GM11168 (cell line): ENCODE measurements around the gene PSMB2.
"Not testable (repeated sequence)": the region's sequence is repeated elsewhere in the genome, so short reads cannot be mapped to it uniquely, and the experiment has no call there.

Source experiments
- in situ Hi-C: fragments of 300-500 bp; cut with MboI; formaldehyde crosslinking; loops from one replicate; pipeline ENCODE4 v1.12.0; 2022; ENCODE audit warnings: low sequenced_read_pairs; ENCODE audit not compliant: unreplicated experiment

PSMB2 gene

GRCh38 chr1:35641233-35641866 lies at the start of gene PSMB2:
Gene PSMB2, minus strand, starts transcription at chr1:35641526. Its CDS starts 94 bp downstream, at chr1:35641432.
- in situ Hi-C loops, result no loop called here

DNA sequence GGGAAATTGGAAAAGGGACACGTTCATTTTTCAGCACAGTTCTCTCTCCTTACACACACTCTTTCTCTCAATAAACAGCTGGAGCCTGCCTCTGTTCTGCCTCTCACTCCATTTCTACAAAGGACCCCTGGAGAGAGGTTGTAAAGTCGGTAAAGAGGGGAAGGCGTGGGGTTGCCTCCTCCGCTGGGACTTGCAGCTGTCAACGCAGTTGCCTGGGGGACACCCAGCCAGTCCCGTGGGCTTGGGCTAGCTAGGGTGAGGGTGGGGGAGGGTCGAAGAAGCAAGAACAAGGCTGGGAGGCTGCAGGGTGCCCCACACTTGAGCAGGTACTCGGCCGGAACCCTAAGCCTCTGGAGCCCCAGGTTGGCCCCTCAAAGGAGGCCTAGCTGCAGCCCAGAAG lies 49.8 kb upstream of the PSMB2 start:
- in situ Hi-C loops, result no loop called here

DNA sequence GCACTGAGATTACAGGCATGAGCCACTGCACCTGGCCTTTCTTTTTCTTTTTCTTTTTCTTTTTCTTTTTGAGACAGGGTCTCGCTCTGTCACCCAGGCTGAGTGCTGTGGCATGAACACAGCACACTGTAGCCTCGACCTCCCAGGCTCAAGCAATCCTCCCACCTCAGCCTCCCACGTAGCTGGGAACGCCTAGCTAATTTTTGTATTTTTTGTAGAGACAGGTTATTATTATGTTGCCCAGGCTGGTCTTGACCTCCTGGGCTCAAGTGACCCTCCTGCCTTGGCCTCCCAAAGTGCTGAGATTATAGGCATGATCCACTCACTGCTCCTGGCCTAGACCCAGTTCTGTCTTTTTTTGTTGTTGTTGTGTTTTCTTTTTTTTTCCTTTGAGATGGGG lies 48.8 kb upstream of the PSMB2 start:
- in situ Hi-C loops, result not testable (repeated sequence)

- in situ Hi-C loops, result no loop called here
Measured at GRCh38 chr1:35688161-35688560, 46.8 kb upstream of the PSMB2 start.

GRCh38 chr1:35683012-35683411 lies 41.7 kb upstream of the PSMB2 start:
- in situ Hi-C loops, result no loop called here

DNA sequence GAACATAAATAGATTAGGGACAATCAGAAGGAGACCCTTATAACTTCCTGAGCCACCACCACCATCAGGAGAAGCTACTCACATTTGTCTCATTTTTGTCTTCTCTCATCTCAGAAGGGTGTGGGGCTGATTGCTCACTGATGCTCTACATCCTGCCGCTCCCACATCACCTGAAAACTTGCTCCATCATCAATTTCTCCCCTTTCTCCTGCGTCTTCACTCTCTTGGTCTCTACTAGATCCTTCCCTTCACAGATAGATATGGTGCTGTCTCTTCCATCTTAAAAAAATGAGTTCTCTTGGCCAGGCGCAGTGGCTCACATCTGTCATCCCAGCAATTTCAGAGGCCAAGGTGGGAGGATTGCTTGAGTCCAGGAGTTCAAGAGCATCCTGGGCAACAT lies 38.9 kb upstream of the PSMB2 start:
- in situ Hi-C loops, result no loop called here

DNA sequence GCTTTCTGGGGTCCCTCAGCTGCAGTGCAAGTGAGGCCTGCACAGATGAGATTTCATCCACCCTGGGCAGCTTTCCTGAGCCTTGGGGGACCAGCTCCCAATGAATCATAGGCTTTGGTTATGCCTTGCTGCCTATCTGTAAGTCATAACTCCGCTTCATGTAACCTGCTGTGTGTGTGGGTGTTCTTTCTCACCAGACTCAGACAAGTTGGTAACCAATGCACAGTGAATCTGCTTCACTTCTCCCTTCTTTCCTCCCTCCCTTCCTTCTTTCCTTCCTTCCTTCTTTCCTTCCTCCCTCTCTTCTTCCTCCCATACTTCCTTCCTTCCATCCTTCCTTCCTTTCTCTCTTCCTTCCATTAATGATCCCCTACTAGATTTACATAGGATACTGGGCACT lies 34.4 kb upstream of the PSMB2 start:
- in situ Hi-C loops, result no loop called here

DNA sequence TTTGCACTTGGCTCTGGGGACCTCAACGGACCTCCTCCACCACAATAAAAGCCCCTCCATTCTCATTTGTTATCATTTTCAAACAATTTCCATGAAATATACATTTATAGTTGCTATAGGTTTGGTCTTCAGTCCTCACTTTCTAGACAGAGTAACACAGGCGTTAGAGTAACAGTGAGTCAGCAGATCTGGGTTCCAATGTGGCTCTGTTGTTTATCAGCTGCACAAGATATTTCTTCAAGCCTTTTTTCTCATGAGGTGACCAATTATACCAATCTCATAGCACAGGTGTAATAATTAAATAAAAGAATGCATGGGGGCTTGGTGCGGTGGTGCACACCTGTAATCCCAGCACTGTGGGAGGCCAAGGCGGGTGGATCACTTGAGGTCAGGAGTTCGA lies 32.8 kb upstream of the PSMB2 start:
- in situ Hi-C loops, result no loop called here

DNA sequence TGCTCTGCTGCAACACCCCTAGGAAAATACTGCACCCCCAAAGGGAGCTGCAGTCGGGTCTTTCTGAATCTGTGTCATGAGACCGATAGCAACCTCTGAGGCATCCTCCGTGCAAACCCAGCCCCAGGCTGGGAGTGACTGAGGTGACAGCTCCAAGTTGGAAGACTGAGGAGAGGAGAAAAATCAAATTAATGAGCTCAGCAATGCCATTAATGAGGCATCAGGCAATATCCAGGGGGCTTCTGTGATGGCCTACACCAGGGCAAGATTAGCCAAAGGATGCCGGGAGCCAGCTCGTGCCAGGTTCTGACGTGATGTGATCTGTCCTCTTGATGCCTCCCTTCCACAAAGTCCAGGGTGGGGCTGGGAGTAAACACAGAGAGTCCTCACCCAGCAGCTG lies 30.8 kb upstream of the PSMB2 start:
- in situ Hi-C loops, result no loop called here

GRCh38 chr1:35668506-35668905 lies 27.2 kb upstream of the PSMB2 start:
- in situ Hi-C loops, result no loop called here

DNA sequence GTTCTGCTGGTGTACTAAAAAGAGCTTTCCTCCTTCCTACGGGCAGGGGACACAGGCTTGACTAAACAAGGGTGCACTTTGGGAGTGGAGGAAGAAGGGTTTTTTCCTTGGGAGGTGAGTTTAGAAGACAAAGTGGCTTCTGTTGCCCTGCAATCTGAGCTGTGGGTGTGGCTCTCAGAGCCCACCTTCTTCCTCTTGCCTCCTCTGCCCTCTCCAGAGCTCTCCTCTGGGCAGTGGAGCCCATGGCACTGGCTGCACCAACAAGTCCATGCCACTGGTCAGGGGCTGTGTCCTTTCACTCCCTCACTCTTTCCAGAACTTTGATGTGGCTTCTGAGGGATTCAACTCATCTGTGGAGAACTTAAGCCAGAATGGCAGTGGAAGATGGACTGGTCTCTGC lies 25.6 kb upstream of the PSMB2 start:
- in situ Hi-C loops, result no loop called here

- in situ Hi-C loops, result no loop called here
Measured at GRCh38 chr1:35666216-35666615, 24.9 kb upstream of the PSMB2 start.

GRCh38 chr1:35663434-35663833 lies 22.1 kb upstream of the PSMB2 start:
- in situ Hi-C loops, result no loop called here

DNA sequence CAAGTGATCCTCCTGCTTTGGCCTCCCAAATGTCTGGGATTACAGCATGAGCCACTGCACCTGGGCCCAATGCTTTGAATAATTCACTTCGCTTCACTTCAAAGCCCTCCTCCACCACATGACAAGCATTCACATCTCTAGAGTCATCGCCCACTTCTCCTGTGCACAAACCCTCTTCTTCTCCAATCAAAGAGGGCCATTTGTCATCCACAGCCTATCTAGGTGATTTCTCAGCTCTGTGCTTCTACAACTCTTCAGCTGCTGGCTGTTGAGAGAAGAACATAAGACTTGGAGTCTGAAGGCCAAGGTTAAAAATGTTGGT lies 20.1 kb upstream of the PSMB2 start:
- in situ Hi-C loops, result no loop called here

GRCh38 chr1:35660581-35661473 lies 19.5 kb upstream of the PSMB2 start:
- in situ Hi-C loops, result no loop called here

GRCh38 chr1:35659589-35659988 lies 18.3 kb upstream of the PSMB2 start:
- in situ Hi-C loops, result no loop called here

DNA sequence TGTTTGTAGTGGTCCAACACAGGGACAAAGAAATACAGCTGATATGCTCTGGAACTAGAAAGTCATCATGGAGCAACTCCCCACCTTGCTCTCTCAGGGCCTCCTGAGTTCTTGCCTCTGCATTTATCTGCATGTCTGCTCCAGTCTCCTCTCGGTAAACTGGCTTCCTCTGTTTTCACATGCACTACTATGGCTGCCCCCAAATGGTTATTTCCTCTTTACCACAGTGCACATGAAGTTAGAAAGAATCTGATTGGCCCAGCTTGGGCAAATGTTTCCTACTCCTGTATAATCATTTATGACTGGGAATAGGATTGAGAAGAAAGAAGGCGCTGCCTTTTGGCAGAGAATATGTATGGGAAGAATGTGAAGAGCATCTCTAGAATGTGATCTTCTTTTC lies 16.5 kb upstream of the PSMB2 start:
- in situ Hi-C loops, result no loop called here

DNA sequence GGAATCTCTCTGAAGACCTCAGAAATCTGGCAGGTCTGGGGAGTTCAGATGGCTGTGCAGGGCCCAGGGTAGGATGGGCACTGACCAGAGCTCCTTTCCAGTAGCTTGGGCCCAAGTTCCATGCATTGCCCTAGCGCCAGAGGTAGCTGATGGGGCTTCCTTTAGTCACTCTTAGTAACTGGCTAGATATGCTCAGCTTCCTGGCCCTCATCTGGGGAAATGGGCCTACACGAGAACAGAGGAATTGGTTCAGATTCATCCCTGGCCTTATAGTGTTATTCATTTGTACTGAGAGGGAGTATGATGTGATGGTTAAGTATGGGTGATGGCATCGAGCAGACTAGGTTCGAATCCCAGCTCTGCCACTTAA lies 15.5 kb upstream of the PSMB2 start:
- in situ Hi-C loops, result no loop called here

DNA sequence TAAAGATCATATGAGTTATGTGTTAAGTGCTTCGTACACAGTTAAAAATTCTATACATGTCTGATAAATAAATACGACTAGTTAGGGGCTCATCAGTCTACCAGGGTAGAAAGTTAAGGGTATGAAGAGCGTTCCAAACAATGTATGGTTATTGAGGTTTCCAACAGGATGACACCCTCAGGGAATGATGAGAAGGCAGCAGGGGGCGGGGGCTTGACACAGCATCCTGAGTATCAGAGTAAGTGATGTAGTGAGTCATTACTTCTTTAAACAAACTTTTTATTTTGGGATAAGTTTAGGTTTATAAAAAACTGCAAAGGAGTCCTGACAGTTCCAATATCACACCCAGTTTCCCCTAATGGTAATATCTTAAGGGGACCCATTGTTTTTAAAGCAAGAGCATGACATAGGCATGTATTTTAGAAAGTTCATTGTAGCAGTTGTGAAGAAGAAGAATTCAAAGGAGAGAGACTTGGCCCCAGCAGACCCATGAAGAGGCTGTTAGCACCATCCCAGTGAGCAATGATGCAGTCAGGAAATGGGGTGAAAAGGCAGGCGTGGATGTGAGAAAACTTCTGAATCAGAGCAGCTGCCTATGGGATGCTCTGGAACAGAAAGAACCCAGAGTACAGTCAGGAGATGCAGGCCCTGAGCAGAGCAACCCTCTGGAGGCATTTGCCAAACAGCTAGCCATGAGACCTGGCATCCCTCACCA lies 15.0 kb upstream of the PSMB2 start:
- in situ Hi-C loops, result no loop called here

DNA sequence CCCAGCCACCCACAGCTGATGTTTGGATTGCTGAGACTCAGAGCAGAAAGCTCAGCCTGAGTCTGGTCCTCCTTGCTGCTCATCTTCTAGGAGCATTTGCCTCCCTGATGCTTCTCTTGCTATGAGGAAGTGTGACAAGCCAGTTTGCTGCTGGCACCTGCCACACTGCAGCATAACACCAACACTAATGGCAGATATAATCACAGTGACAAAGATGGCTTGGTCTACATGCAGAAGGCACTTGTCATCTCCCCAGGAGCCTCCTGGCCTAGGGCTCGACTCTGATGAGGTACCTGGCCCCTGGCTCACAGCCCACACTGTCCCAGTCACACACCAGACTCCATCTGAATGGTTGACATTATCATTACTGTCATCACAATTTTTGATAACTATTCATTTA lies 13.9 kb upstream of the PSMB2 start:
- in situ Hi-C loops, result no loop called here

GRCh38 chr1:35650416-35650815 lies 9.1 kb upstream of the PSMB2 start:
- in situ Hi-C loops, result no loop called here
